Measurements from ENCODE around the gene BSG. TPM values are rescaled to one million over a fixed set of nuclear protein-coding genes. Genes with fewer than 3 reads are reported as not detected.

Gene BSG
- total and polyA plus RNA-seq, 2 experiments from 2014 or later, result 957 to 973 TPM

DNA sequence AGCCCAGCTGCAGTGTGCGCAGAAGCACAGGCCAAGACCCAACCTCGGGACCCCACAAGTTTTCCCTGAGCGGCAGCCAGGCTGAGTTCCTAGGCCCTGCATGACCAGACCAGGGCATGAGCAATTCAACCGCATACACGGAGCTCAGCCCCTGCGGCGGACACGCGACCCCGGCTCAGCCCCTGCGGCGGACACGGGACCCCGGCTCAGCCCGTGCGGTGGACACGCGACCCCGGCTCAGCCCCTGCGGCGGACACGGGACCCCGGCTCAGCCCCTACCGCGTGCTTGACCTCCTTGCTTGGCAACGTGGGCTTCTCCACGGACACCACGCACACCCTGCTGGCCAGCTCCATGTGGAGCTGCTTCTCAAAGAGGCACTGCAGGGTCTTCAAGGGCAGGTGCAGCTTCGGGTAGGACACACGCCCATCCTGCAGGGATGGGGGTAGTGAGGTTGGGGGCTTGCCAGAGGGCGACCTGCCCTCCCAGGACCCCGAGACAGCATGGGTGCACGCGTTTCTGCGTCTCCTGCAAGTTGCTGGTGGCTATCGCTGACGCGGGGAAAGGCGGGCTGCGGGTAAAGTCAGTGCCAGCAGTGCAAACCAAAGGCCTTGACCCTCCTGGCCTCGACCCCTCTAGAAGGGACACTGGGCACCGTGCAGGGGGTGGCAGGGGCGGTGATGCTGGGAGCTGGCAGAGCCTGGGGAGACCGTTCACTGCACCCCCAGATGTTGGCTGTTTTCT, 51.0 kb downstream of the BSG start (continued):
- TF ChIP-seq, protein P1, sequence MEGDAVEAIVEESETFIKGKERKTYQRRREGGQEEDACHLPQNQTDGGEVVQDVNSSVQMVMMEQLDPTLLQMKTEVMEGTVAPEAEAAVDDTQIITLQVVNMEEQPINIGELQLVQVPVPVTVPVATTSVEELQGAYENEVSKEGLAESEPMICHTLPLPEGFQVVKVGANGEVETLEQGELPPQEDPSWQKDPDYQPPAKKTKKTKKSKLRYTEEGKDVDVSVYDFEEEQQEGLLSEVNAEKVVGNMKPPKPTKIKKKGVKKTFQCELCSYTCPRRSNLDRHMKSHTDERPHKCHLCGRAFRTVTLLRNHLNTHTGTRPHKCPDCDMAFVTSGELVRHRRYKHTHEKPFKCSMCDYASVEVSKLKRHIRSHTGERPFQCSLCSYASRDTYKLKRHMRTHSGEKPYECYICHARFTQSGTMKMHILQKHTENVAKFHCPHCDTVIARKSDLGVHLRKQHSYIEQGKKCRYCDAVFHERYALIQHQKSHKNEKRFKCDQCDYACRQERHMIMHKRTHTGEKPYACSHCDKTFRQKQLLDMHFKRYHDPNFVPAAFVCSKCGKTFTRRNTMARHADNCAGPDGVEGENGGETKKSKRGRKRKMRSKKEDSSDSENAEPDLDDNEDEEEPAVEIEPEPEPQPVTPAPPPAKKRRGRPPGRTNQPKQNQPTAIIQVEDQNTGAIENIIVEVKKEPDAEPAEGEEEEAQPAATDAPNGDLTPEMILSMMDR (conservative IDR thresholded peaks at IDR 0.05; ENCODE audit: low read depth in 2 of 2), result no peak
- TF ChIP-seq, protein P2, sequence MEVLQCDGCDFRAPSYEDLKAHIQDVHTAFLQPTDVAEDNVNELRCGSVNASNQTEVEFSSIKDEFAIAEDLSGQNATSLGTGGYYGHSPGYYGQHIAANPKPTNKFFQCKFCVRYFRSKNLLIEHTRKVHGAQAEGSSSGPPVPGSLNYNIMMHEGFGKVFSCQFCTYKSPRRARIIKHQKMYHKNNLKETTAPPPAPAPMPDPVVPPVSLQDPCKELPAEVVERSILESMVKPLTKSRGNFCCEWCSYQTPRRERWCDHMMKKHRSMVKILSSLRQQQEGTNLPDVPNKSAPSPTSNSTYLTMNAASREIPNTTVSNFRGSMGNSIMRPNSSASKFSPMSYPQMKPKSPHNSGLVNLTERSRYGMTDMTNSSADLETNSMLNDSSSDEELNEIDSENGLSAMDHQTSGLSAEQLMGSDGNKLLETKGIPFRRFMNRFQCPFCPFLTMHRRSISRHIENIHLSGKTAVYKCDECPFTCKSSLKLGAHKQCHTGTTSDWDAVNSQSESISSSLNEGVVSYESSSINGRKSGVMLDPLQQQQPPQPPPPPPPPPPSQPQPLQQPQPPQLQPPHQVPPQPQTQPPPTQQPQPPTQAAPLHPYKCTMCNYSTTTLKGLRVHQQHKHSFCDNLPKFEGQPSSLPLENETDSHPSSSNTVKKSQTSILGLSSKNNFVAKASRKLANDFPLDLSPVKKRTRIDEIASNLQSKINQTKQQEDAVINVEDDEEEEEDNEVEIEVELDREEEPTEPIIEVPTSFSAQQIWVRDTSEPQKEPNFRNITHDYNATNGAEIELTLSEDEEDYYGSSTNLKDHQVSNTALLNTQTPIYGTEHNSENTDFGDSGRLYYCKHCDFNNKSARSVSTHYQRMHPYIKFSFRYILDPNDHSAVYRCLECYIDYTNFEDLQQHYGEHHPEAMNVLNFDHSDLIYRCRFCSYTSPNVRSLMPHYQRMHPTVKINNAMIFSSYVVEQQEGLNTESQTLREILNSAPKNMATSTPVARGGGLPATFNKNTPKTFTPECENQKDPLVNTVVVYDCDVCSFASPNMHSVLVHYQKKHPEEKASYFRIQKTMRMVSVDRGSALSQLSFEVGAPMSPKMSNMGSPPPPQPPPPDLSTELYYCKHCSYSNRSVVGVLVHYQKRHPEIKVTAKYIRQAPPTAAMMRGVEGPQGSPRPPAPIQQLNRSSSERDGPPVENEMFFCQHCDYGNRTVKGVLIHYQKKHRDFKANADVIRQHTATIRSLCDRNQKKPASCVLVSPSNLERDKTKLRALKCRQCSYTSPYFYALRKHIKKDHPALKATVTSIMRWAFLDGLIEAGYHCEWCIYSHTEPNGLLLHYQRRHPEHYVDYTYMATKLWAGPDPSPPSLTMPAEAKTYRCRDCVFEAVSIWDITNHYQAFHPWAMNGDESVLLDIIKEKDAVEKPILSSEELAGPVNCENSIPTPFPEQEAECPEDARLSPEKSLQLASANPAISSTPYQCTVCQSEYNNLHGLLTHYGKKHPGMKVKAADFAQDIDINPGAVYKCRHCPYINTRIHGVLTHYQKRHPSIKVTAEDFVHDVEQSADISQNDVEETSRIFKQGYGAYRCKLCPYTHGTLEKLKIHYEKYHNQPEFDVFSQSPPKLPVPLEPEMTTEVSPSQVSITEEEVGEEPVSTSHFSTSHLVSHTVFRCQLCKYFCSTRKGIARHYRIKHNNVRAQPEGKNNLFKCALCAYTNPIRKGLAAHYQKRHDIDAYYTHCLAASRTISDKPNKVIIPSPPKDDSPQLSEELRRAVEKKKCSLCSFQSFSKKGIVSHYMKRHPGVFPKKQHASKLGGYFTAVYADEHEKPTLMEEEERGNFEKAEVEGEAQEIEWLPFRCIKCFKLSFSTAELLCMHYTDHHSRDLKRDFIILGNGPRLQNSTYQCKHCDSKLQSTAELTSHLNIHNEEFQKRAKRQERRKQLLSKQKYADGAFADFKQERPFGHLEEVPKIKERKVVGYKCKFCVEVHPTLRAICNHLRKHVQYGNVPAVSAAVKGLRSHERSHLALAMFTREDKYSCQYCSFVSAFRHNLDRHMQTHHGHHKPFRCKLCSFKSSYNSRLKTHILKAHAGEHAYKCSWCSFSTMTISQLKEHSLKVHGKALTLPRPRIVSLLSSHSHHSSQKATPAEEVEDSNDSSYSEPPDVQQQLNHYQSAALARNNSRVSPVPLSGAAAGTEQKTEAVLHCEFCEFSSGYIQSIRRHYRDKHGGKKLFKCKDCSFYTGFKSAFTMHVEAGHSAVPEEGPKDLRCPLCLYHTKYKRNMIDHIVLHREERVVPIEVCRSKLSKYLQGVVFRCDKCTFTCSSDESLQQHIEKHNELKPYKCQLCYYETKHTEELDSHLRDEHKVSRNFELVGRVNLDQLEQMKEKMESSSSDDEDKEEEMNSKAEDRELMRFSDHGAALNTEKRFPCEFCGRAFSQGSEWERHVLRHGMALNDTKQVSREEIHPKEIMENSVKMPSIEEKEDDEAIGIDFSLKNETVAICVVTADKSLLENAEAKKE (CRISPR knock-in tag; IDR thresholded peaks at IDR 0.05), result no peak
- TF ChIP-seq STAT1 (IDR thresholded peaks at IDR 0.05; ENCODE audit: unreplicated experiment), result no peak

DNA sequence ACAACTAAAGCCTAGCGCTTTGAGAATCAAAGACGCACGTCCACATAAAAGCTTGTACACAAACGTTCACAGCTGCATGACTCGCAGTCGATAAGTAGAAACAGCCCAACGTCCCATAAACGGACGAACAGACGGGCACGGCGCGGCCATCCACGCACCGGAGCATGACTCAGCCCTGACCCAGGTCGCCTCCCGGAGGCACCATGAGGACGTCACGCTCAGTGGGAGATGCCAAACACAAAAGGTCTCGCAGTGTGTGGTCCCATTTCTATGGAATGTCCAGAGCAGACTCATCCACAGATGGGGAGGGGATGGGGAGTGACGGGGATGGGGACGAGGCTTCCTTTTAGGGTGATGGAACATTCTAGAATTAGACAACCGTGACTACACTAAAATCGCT, 51.6 kb downstream of the BSG start:
- Mint-ChIP-seq H3K4me3 (no peak overlapping the region), H3K4me1 (peaks cover 4% of the 10 kb centered on the region; the same call in 2 of the 3 replicates), H3K27ac (peak overlapping the region; percentile 59; the same call in 1 of the 2 replicates), H3K36me3 (ENCODE audit: low read depth) (peaks cover 54% of the 10 kb centered on the region), H3K9me3 (no peaks in the 10 kb centered on the region), H3K27me3 (ENCODE audit: insufficient read depth, low read depth, poor library complexity) (peaks cover 7% of the 10 kb centered on the region)
- ATAC-seq (peak; percentile 18), DNase-seq (ENCODE audit: low spot score) (no peak)
- Histone ChIP-seq H3K27ac (ENCODE audit: low read depth) (no peak overlapping the region), H3K4me1 (ENCODE audit: insufficient read depth) (no peaks in the 10 kb centered on the region), H2AFZ (no peak overlapping the region), H3K79me2 (replicated peaks; ENCODE audit: insufficient read depth) (peaks cover 12% of the 10 kb centered on the region), H3K36me3 (ENCODE audit: insufficient read depth) (peaks cover 6% of the 10 kb centered on the region; the same call in 1 of the 2 replicates), H3K27me3 (ENCODE audit: insufficient read depth) (no peaks in the 10 kb centered on the region), H4K20me1 (replicated peaks; ENCODE audit: insufficient read depth) (peaks cover 5% of the 10 kb centered on the region), H3K4me3 (no peak overlapping the region), H3K4me2 (no peak overlapping the region), H3F3A (replicated peaks; ENCODE audit: low read depth) (0 out of 2 replicates have a peak, but pooled peaks cover 6% of the 10 kb centered on the region), H3K9me2 (ENCODE audit: insufficient read depth) (no peaks in the 10 kb centered on the region)
- TF ChIP-seq, protein P1 (conservative IDR thresholded peaks at IDR 0.05; ENCODE audit: low read depth in 2 of 2), result peak in 1 of 2 experiments; percentile 33; a peak in 2 of 4 replicates
- TF ChIP-seq NANOG (IDR thresholded peaks at IDR 0.05; ENCODE audit: borderline replicate concordance), result no peak
